PC-9 (cell line): ENCODE results near the gene MT1G. TPM values are rescaled to one million over a fixed set of nuclear protein-coding genes. Genes with fewer than 3 reads are reported as not detected.

Experiments used
- BruUV-seq: library from RNA; stranded (reverse); fragments of 400-500 nt; replicated peaks from 2 replicates; lab custom pipeline; 2021; lab: Mats Ljungman, UMichigan
- CTCF ChIA-PET: fragments of 300-600 bp; sonication (Branson Sonifier 250); formaldehyde crosslinking; loops from one replicate; lab custom pipeline; 2022; ENCODE audit warnings: antibody characterized with exemption; lab: Charles Lee
- POLR2A ChIA-PET: fragments of 300-600 bp; sonication (Branson Sonifier 250); formaldehyde crosslinking; loops from one replicate; lab custom pipeline; 2022; ENCODE audit warnings: antibody characterized with exemption; ENCODE audit not compliant: unreplicated experiment; lab: Charles Lee
- DNase-seq, 2 experiments: peaks; one replicate each; pipeline versions ENCODE4 v3.0.0 to v3.0.0-alpha.2; 2015 to 2022; ENCODE audit warnings: mixed read lengths in 1 of 2
- H2AFZ ChIP-seq: fragments of 200-600 bp; sonication (generic); 2 replicates; pipeline ENCODE4 v1.8.1; 2017; ENCODE audit warnings: antibody characterized with exemption
- H3F3A ChIP-seq: fragments of 200-600 bp; sonication (generic); 2 replicates; pipeline ENCODE4 v1.8.1; 2017; ENCODE audit warnings: antibody characterized with exemption, mild to moderate bottlenecking, low read depth; ENCODE audit not compliant: insufficient read depth
- H3K27ac ChIP-seq: fragments of 200-600 bp; sonication (generic); 2 replicates; pipeline ENCODE4 v1.6.1; 2016; ENCODE audit warnings: mixed run types
- H3K27me3 ChIP-seq: fragments of 200-600 bp; sonication (generic); 2 replicates; pipeline ENCODE4 v1.6.1; 2016; ENCODE audit warnings: low read depth, mixed run types; ENCODE audit not compliant: insufficient read depth
- H3K36me3 ChIP-seq: fragments of 200-600 bp; sonication (generic); 2 replicates; pipeline ENCODE4 v1.6.1; 2016; ENCODE audit warnings: low read depth, mixed run types
- H3K4me1 ChIP-seq: fragments of 200-600 bp; sonication (generic); replicated peaks from 2 replicates; pipeline ENCODE4 v1.6.1; 2016; ENCODE audit warnings: mixed run types; ENCODE audit not compliant: insufficient read depth
- H3K4me2 ChIP-seq: fragments of 200-600 bp; sonication (generic); 2 replicates; pipeline ENCODE4 v1.6.1; 2017; ENCODE audit warnings: mixed run types
- H3K4me3 ChIP-seq: fragments of 200-600 bp; sonication (generic); 2 replicates; pipeline ENCODE4 v1.6.1; 2016; ENCODE audit warnings: mixed run types
- H3K79me2 ChIP-seq: fragments of 200-600 bp; sonication (generic); 2 replicates; pipeline ENCODE4 v1.6.1; 2017; ENCODE audit warnings: low read depth, mixed run types
- H3K9me2 ChIP-seq: fragments of 200-600 bp; sonication (generic); 2 replicates; pipeline ENCODE4 v1.8.1; 2017; ENCODE audit warnings: mild to moderate bottlenecking; ENCODE audit not compliant: insufficient read depth
- H3K9me3 ChIP-seq: fragments of 200-600 bp; sonication (generic); 2 replicates; pipeline ENCODE4 v1.8.1; 2016; ENCODE audit warnings: low read depth; ENCODE audit not compliant: insufficient read depth
- H4K20me1 ChIP-seq: fragments of 200-600 bp; sonication (generic); 2 replicates; pipeline ENCODE4 v1.8.1; 2017; ENCODE audit not compliant: insufficient read depth
- EZH2 ChIP-seq: fragments of 200-600 bp; sonication (generic); IDR thresholded peaks from 2 replicates; pipeline ENCODE4 v1.8.0; 2017; ENCODE audit warnings: antibody characterized with exemption, low read depth
- intact Hi-C: fragments of 100-400 bp; cut with micrococcal nuclease; formaldehyde crosslinking; loops from one replicate; pipeline ENCODE4 v1.10.0; 2022; ENCODE audit not compliant: unreplicated experiment
- total RNA-seq: library from RNA; stranded (reverse); gene quantifications from 2 replicates; pipeline ENCODE4 v1.2.3, GENCODE V29; 2021
- TF ChIP-seq, protein P1 (sequence below): fragments of 200-600 bp; sonication (generic); conservative IDR thresholded peaks from 2 replicates; pipeline ENCODE4 v1.6.1; 2017; ENCODE audit warnings: mixed run types, antibody characterized with exemption, mild to moderate bottlenecking, moderate library complexity

MT1G gene
- total RNA-seq, 1 experiment from 2014 or later = not detected

DNA sequence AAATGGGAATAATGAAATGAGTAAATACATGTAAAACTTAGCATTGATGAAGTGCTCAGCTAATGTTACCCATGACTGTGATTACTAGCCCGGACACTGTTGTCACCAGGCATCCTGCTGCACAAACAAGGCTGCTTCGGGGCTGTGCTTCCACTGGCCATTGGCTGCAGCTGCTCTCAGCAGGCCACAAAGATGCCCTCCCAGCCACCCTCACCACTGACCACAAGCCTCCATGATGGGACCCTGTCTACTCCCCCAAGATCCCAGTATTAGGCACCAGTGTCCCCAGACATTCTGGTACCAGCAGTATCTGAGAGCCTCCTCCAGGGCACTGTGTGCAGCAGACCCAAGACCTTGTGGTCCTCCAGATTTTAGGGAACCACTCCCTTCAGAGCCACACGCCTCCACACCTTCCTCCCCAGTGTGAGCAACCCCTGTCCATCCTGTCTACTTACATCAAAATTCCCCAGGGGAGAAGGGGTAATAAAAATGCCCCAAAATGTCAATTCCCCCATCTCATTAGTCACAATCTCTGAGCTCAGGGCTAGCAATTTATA is 42.4 kb upstream of the MT1G start:
- no peak overlapping the region for H2AFZ ChIP-seq
- POLR2A ChIA-PET = no interaction called here

DNA sequence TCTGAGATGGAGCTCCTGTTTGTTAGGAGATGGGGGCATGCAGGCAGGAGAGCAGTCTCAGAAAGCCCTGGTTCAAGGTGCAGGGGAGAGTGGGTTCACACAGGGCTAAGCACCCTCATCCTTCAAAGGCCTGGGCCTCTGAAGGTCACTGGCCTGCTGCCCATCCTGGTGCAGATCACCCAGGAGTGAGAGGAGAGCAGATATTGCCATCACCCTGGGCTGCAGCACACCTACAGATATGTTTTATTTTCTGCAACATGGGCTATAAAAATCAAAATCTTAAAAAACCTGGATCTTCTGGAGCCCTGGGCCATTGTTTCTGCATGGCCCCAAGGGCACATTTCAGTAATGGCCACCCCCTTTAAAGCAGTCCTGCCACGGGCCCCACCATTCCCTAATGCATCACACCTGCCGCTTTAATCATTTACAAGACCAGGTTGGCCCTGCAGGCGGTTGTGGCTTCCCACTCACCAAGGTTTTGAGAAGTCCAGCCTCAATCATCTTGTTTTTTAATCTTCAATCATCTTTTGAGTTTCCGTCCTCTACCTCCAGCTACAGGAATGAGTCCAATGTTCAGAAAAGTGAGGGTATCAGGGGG is 41.7 kb upstream of the MT1G start:
- Histone ChIP-seq H3K36me3 (no peaks in the 10 kb centered on the region), H3K4me3 (no peak overlapping the region), H2AFZ (no peak overlapping the region), H3K4me1 (no peaks in the 10 kb centered on the region), H3F3A (no peaks in the 10 kb centered on the region), H3K27me3 (no peaks in the 10 kb centered on the region), H3K27ac (no peak overlapping the region), H3K9me2 (no peaks in the 10 kb centered on the region), H3K4me2 (no peak overlapping the region), H3K79me2 (no peaks in the 10 kb centered on the region), H4K20me1 (no peaks in the 10 kb centered on the region), H3K9me3 (no peaks in the 10 kb centered on the region)
- DNase-seq = no peak
- ChIA-PET POLR2A (no interaction called here), CTCF (no interaction called here)
- TF ChIP-seq, protein P1, sequence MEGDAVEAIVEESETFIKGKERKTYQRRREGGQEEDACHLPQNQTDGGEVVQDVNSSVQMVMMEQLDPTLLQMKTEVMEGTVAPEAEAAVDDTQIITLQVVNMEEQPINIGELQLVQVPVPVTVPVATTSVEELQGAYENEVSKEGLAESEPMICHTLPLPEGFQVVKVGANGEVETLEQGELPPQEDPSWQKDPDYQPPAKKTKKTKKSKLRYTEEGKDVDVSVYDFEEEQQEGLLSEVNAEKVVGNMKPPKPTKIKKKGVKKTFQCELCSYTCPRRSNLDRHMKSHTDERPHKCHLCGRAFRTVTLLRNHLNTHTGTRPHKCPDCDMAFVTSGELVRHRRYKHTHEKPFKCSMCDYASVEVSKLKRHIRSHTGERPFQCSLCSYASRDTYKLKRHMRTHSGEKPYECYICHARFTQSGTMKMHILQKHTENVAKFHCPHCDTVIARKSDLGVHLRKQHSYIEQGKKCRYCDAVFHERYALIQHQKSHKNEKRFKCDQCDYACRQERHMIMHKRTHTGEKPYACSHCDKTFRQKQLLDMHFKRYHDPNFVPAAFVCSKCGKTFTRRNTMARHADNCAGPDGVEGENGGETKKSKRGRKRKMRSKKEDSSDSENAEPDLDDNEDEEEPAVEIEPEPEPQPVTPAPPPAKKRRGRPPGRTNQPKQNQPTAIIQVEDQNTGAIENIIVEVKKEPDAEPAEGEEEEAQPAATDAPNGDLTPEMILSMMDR = no peak
- TF ChIP-seq EZH2 = no peak
- intact Hi-C loops = loop anchor here (10.0 kb wide), 3 partner anchors 355 to 995 kb away; no protein-coding TSS in a partner anchor
- no TSS peak for BruUV-seq

More for the DNA sequence above, 42.4 kb upstream of the MT1G start:
- Histone ChIP-seq H3K79me2 (no peaks in the 10 kb centered on the region), H3F3A (no peaks in the 10 kb centered on the region), H3K9me3 (no peaks in the 10 kb centered on the region), H3K4me1 (no peaks in the 10 kb centered on the region), H3K9me2 (no peaks in the 10 kb centered on the region), H3K4me3 (no peak overlapping the region), H3K4me2 (no peak overlapping the region), H3K27me3 (no peaks in the 10 kb centered on the region), H4K20me1 (no peaks in the 10 kb centered on the region), H3K27ac (no peak overlapping the region), H3K36me3 (no peaks in the 10 kb centered on the region)
- intact Hi-C loops = no loop called here
- TF ChIP-seq EZH2 = no peak
- TF ChIP-seq, protein P1 = no peak
- no peak for DNase-seq
- CTCF ChIA-PET = no interaction called here
- no TSS peak for BruUV-seq

DNA sequence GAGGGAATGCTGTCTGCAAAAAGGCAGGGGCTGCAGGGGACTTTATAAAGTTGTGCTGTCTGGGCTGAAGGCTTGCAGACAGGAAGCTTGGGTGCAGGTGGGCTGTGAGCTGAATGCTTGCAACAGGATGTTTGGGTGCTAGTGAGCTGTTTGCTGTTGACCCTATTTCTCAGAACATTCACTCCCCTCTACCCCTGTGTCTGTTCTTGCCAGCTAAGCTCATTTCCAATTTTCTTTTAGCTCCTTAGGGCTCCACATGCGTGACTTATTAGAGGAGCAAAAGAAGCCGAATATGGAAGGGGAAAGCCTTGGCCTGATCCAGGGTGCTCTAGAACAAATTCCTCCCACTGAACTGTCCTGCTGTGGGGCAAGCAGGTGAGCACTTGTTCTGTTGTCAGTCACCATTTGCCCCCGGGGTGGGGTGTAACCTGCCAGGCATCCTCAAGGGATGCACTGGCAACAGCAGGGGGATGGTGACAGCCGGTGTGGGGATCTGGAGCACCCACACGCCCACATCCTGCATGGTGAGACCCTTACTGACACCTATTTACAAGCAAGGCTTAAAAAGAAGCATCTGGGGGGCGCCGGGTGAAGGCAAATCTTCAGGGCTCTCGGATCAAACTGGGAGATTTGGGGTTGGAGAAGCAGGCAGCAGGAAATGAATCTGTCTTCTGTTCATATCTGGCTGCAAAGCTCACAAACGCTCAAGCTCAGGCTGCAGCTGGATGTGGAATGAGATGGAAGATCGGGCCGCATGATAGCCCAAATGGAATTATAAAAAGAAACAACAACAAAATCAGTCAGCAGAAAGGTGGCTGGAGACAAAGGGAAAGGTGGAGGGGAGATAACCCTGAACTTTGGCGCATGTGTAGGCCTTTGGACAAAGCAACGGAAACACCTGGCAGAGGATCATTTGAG is 40.9 kb upstream of the MT1G start:
- Histone ChIP-seq H3K9me3 (no peaks in the 10 kb centered on the region), H3K4me2 (no peak overlapping the region), H3K79me2 (no peaks in the 10 kb centered on the region), H3K36me3 (no peaks in the 10 kb centered on the region), H3K9me2 (no peaks in the 10 kb centered on the region), H3F3A (no peaks in the 10 kb centered on the region), H4K20me1 (no peaks in the 10 kb centered on the region), H2AFZ (no peak overlapping the region), H3K4me3 (no peak overlapping the region), H3K27me3 (no peaks in the 10 kb centered on the region), H3K27ac (no peak overlapping the region), H3K4me1 (no peaks in the 10 kb centered on the region)
- intact Hi-C loops = loop anchor here (10.0 kb wide), 3 partner anchors 354 to 994 kb away; no protein-coding TSS in a partner anchor
- no peak for DNase-seq
- BruUV-seq = no TSS peak
- TF ChIP-seq, protein P1 = no peak
- no peak for TF ChIP-seq EZH2
- POLR2A ChIA-PET = no interaction called here
- CTCF ChIA-PET = no interaction called here
